ENCODE results near the gene IL1R2.

Gene IL1R2, protein sequence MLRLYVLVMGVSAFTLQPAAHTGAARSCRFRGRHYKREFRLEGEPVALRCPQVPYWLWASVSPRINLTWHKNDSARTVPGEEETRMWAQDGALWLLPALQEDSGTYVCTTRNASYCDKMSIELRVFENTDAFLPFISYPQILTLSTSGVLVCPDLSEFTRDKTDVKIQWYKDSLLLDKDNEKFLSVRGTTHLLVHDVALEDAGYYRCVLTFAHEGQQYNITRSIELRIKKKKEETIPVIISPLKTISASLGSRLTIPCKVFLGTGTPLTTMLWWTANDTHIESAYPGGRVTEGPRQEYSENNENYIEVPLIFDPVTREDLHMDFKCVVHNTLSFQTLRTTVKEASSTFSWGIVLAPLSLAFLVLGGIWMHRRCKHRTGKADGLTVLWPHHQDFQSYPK

GRCh38 chr2:101991721-101992145 lies at the start of gene IL1R2:
TSS of gene IL1R2 (plus strand) at chr2:101991960. CDS start at chr2:102008576, 16,616 bp downstream.
- no peak for TF ChIP-seq CTCF (IDR thresholded peaks at IDR 0.05; ENCODE audit: low read depth, low read length, missing control alignments)
- no peak for DNase-seq (ENCODE audit: extremely low read depth, low read depth)
- no peak within 1 kb of the TSS for H3K4me3 ChIP-seq (replicated peaks; ENCODE audit: low read depth, low read length)

GRCh38 chr2:101942851-101943250 lies 48.9 kb upstream of the IL1R2 start:
- TF ChIP-seq CTCF (IDR thresholded peaks at IDR 0.05; ENCODE audit: low read depth, low read length, missing control alignments), result no peak
- DNase-seq (ENCODE audit: extremely low read depth, low read depth), result no peak
- no peak overlapping the region for H3K4me3 ChIP-seq (replicated peaks; ENCODE audit: low read depth, low read length)

DNA sequence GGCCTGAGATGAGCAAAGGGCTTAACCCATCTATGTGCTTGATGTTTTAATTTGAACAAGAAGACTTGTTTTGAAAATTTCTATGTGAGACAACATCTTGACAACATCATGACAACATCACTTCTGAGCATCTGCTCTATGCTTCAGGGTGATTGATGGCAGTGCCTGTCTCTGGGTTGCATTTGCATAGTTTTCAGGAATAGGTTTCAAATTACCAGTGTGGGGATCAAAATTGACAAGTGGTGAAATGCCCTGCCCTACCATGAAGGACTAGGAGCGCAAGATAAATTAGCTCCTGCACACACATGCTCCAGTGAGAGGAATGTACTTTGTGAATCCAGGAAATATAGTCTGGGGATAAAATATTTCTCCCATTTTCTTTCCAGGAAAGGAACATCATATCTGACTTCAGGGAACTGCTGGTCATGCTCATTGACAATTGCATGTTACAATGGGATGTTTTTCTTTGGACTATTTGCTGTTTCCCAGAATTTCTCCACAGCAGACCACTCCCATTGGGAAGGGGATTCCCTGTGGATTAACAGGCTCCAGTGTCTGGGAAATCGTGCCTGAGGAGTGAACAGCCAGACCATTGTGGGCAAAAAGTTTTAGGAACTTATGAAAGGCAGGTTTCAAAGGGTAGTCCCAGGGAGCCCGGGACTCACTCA lies 45.3 kb upstream of the IL1R2 start:
- no peak for DNase-seq (ENCODE audit: extremely low read depth, low read depth)
- no peak overlapping the region for H3K4me3 ChIP-seq (replicated peaks; ENCODE audit: low read depth, low read length)
- no peak for TF ChIP-seq CTCF (IDR thresholded peaks at IDR 0.05; ENCODE audit: low read depth, low read length, missing control alignments)

- no peak overlapping the region for H3K4me3 ChIP-seq (replicated peaks; ENCODE audit: low read depth, low read length)
- no peak for TF ChIP-seq CTCF (IDR thresholded peaks at IDR 0.05; ENCODE audit: low read depth, low read length, missing control alignments)
- DNase-seq (ENCODE audit: extremely low read depth, low read depth), result no peak
These were observed 44.4 kb upstream of the IL1R2 start for GRCh38 chr2:101947374-101947773.

GRCh38 chr2:101948625-101949155 lies 43.1 kb upstream of the IL1R2 start:
- H3K4me3 ChIP-seq (replicated peaks; ENCODE audit: low read depth, low read length), result no peak overlapping the region
- TF ChIP-seq CTCF (IDR thresholded peaks at IDR 0.05; ENCODE audit: low read depth, low read length, missing control alignments), result no peak
- no peak for DNase-seq (ENCODE audit: extremely low read depth, low read depth)

GRCh38 chr2:101949304-101949703 lies 42.5 kb upstream of the IL1R2 start:
- no peak for DNase-seq (ENCODE audit: extremely low read depth, low read depth)
- TF ChIP-seq CTCF (IDR thresholded peaks at IDR 0.05; ENCODE audit: low read depth, low read length, missing control alignments), result no peak
- H3K4me3 ChIP-seq (replicated peaks; ENCODE audit: low read depth, low read length), result no peak overlapping the region
